Peyer's patch (tissue), 4 donors: Measurements from ENCODE around the gene CNTN4. TPM values are rescaled to one million over a fixed set of nuclear protein-coding genes. Genes with fewer than 3 reads are reported as not detected.

Experiments
- DNase-seq, 3 donors: peaks; one replicate each; pipeline ENCODE4 v3.0.0-alpha.2; 2017 to 2019
- H3K27ac ChIP-seq, 4 donors: fragments of 200-600 bp; sonication (generic); one replicate each; pipeline ENCODE4 v1.5.1; 2016 to 2019
- H3K27me3 ChIP-seq, 2 donors: fragments of 200-600 bp; sonication (generic); one replicate each; pipeline ENCODE4 v1.5.1; 2019
- H3K36me3 ChIP-seq, 3 donors: fragments of 200-600 bp; sonication (generic); one replicate each; pipeline ENCODE4 v1.5.1; 2016 to 2019
- H3K4me1 ChIP-seq, 4 donors: fragments of 200-600 bp; sonication (generic); one replicate each; pipeline ENCODE4 v1.5.1; 2016 to 2019
- H3K4me3 ChIP-seq, 4 donors: fragments of 200-600 bp; sonication (generic); 1 replicate in 3 of 4; 2 replicates in 1 of 4; pipeline ENCODE4 v1.5.1; 2016 to 2019; ENCODE audit warnings: mild to moderate bottlenecking in 1 of 4
- H3K9me3 ChIP-seq, 4 donors: fragments of 200-600 bp; sonication (generic); one replicate each; pipeline ENCODE4 v1.5.1; 2016 to 2019; ENCODE audit warnings: mild to moderate bottlenecking in 1 of 4
- POLR2A ChIP-seq, 2 donors: fragments of 450-650 bp; IDR thresholded peaks; one replicate each; pipeline ENCODE4 v1.5.1; 2017; ENCODE audit warnings: antibody characterized with exemption in 2 of 2, mild to moderate bottlenecking in 2 of 2, moderate library complexity in 2 of 2
- total RNA-seq, 4 donors: library from RNA; depleted of rRNA; stranded (reverse); fragments of >200 nt; gene quantifications; one replicate each; pipeline ENCODE4 v1.1.0, GENCODE V29; 2016
- TF ChIP-seq, protein P1 (sequence below), 6 experiments: fragments of 450-650 bp in 4 of 6; fragments of 200-600 bp in 2 of 6; sonication (generic) in 1 of 6; IDR thresholded peaks; one replicate each; pipeline ENCODE4 v1.5.1; 2017 to 2019; ENCODE audit warnings: antibody characterized with exemption in 6 of 6, mild to moderate bottlenecking in 3 of 6, moderate library complexity in 1 of 6

Gene CNTN4
- total RNA-seq, 4 donors from 2014 or later: 5.4 to 31.1 (median 19.9) TPM

DNA sequence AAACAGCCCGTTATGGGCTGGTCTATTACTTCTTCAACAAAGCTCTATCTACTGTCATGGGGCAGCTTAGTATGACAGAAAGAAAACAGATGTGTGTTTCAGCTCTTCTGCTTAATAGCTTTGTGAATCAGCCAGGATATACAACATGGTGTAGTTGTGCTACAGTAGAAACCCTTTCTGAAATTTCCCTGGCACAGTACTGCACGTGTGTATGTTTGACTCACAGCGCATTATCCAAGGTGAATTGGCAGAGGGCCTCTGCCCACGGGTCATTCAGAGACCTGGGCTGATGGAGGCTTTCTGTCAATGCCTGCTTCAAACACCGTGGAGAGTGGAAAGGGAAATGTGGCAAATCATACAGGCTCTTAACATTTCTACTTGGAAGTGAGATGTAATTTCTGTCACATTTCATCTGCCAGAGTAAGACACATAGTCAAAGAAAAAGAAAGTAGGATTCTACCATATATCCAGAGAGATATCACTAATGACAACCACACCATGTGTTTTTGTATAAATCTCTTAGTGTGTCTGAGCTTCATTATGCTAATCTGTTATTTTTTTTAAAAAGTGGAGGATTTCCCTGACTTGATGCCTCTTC lies 505.1 kb downstream of the CNTN4 start:
- Histone ChIP-seq H3K4me3 (no peak overlapping the region), H3K27me3 (no peaks in the 10 kb centered on the region), H3K27ac (no peak overlapping the region), H3K9me3 (no peaks in the 10 kb centered on the region), H3K36me3 (no peaks in the 10 kb centered on the region), H3K4me1 (no peaks in the 10 kb centered on the region)
- TF ChIP-seq, protein P1, sequence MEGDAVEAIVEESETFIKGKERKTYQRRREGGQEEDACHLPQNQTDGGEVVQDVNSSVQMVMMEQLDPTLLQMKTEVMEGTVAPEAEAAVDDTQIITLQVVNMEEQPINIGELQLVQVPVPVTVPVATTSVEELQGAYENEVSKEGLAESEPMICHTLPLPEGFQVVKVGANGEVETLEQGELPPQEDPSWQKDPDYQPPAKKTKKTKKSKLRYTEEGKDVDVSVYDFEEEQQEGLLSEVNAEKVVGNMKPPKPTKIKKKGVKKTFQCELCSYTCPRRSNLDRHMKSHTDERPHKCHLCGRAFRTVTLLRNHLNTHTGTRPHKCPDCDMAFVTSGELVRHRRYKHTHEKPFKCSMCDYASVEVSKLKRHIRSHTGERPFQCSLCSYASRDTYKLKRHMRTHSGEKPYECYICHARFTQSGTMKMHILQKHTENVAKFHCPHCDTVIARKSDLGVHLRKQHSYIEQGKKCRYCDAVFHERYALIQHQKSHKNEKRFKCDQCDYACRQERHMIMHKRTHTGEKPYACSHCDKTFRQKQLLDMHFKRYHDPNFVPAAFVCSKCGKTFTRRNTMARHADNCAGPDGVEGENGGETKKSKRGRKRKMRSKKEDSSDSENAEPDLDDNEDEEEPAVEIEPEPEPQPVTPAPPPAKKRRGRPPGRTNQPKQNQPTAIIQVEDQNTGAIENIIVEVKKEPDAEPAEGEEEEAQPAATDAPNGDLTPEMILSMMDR (IDR thresholded peaks at IDR 0.05): no peak
- TF ChIP-seq POLR2A (IDR thresholded peaks at IDR 0.05): no peak
- DNase-seq: no peak

DNA sequence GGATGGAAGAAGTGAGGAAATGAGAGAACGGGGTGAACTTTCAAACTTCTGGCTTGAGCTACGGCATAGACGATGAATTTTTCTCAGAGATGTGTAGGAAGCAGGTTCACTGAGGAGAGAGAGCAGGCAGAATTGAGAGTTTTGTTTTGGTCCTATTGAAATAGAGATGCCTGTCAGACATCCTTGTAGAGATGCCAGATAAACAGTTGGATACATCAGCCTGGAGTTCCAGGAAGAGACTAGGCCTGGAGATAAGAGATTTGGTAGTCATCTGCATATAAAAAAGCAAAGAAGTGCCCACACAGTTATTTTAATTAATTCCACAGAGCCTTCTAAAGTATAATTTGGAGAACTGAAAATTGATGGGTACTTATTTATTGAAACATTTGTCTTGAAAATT lies 515.9 kb downstream of the CNTN4 start:
- DNase-seq: no peak

DNA sequence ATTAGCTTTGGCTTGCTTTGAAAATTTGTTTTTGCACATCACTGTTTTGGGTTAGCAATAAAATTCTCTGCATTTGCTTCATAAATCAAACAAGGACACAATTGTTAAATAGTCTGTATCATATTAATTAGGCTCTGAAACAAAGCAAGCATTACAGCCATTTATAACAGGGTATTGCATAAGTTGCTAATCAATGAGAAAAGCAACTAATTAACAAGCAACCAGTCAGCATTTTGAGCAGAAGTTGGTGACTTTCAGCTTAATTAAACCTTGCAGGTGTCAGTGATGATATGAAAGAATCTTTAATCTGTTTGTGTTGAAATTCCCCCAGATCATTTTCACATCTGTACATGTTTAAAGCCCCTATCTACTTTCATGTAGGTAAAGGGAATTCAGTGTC lies 516.4 kb downstream of the CNTN4 start:
- Histone ChIP-seq H3K4me1 (no peaks in the 10 kb centered on the region), H3K27ac (no peak overlapping the region), H3K36me3 (no peaks in the 10 kb centered on the region), H3K27me3 (no peaks in the 10 kb centered on the region), H3K4me3 (no peak overlapping the region), H3K9me3 (no peaks in the 10 kb centered on the region)
- DNase-seq: no peak
- TF ChIP-seq, protein P1 (IDR thresholded peaks at IDR 0.05): no peak

More for the DNA sequence above, 515.9 kb downstream of the CNTN4 start:
- no peaks in the 10 kb centered on the region for H3K27me3 ChIP-seq
- H3K27ac ChIP-seq: no peak overlapping the region
- H3K4me1 ChIP-seq: no peaks in the 10 kb centered on the region
- H3K9me3 ChIP-seq: no peaks in the 10 kb centered on the region
- H3K4me3 ChIP-seq: no peak overlapping the region
- TF ChIP-seq, protein P1 (IDR thresholded peaks at IDR 0.05): no peak
- no peak for TF ChIP-seq POLR2A (IDR thresholded peaks at IDR 0.05)
- H3K36me3 ChIP-seq: no peaks in the 10 kb centered on the region

DNA sequence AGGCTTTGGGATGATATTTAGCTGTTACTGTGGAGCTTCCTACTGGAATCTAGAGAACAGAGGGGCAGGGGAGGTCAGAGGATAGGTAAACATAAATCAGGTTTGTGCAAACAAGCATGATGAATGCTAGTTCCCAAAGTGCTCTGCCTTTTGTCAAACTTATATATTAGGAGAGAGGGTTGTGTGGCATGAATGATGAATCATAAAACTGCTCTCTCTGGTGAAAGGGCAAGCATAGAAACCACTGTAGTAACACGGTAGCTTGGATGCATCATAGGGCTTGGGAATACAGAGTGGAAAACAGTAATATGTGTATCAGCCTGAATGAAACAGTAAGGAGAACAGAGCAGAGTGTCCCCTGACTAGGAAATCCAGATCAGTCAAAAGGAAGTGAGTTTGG lies 524.8 kb downstream of the CNTN4 start:
- H3K9me3 ChIP-seq: no peaks in the 10 kb centered on the region
- no peaks in the 10 kb centered on the region for H3K4me1 ChIP-seq
- DNase-seq: no peak
- no peak overlapping the region for H3K27ac ChIP-seq
- H3K27me3 ChIP-seq: no peaks in the 10 kb centered on the region
- TF ChIP-seq, protein P1 (IDR thresholded peaks at IDR 0.05): no peak
- TF ChIP-seq POLR2A (IDR thresholded peaks at IDR 0.05): no peak
- no peaks in the 10 kb centered on the region for H3K36me3 ChIP-seq
- H3K4me3 ChIP-seq: no peak overlapping the region

DNA sequence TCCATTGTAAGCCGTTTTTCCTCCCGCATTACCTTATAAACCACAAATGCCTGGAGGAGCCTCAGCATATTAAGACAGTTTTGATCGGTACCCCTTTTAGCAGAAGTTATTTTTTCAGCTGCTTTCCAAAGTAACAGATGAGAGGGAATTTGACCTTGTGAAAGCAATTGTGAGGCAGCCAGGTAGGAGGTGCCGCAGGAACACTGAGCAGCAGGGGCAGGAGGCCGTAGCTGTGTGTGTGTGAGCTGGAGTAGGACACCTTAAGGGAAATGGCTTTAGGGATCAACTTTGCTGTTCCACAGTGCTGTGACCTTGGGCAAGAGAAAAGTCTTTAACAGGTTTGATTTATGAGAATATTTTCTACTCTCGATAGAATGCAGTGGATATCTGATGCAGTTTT lies 529.5 kb downstream of the CNTN4 start:
- TF ChIP-seq POLR2A (IDR thresholded peaks at IDR 0.05): no peak
- TF ChIP-seq, protein P1 (IDR thresholded peaks at IDR 0.05): no peak
- Histone ChIP-seq H3K4me1 (no peaks in the 10 kb centered on the region), H3K9me3 (no peaks in the 10 kb centered on the region), H3K27me3 (no peaks in the 10 kb centered on the region), H3K36me3 (no peaks in the 10 kb centered on the region), H3K27ac (no peak overlapping the region), H3K4me3 (no peak overlapping the region)
- DNase-seq: no peak

DNA sequence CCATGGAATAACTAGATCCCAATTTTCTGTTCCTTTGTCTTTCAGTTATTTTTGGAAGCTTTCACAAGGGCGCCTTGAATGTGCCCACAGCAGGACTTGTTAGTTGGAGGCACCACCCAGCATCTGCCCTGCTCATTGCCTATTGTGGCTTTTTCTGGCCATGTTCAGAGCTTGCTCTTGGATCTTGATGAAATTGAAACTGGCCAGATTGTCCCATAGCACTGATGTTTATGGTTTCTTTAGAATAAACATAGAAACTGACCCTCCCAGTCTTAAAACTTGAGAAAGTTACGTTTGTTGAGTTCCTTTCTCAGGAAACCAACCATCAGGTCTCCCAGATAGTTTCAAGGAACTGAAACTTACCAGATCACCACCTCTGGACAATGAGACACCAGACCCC lies 536.8 kb downstream of the CNTN4 start:
- Histone ChIP-seq H3K27me3 (no peaks in the 10 kb centered on the region), H3K36me3 (no peaks in the 10 kb centered on the region), H3K27ac (no peak overlapping the region), H3K4me1 (no peaks in the 10 kb centered on the region), H3K4me3 (no peak overlapping the region), H3K9me3 (no peaks in the 10 kb centered on the region)
- TF ChIP-seq, protein P1 (IDR thresholded peaks at IDR 0.05): no peak
- no peak for TF ChIP-seq POLR2A (IDR thresholded peaks at IDR 0.05)
- DNase-seq: no peak
